H1 (cell line): ENCODE measurements around the gene AIF1L. TPM values are rescaled to one million over a fixed set of nuclear protein-coding genes. Genes with fewer than 3 reads are reported as not detected.

ENCODE experiments used
- CTCF ChIA-PET: fragments of 300-600 bp; sonication (Branson Sonifier 250); formaldehyde crosslinking; loops from one replicate; lab custom pipeline; 2021; ENCODE audit not compliant: partially characterized antibody; lab: Charles Lee
- POLR2A ChIA-PET: fragments of 300-600 bp; sonication (Branson Sonifier 250); formaldehyde crosslinking; loops from one replicate; lab custom pipeline; 2021; ENCODE audit warnings: inconsistent platforms; ENCODE audit not compliant: partially characterized antibody; lab: Charles Lee
- DNase-seq, 2 experiments: peaks; one replicate each; pipeline versions ENCODE4 v3.0.0 to v3.0.0-alpha.2; 2010 to 2022; ENCODE audit warnings: low spot score in 2 of 2, low read depth in 1 of 2, mixed read lengths in 1 of 2
- FAIRE-seq: peaks from 2 replicates; lab custom pipeline; 2011; peaks lifted over from hg19 to GRCh38; lab: Jason Lieb, UNC
- H2AFZ ChIP-seq: 2 replicates; pipeline ENCODE4 v1.8.1; 2012; ENCODE audit warnings: low read length, inconsistent platforms
- H2AK5ac ChIP-seq: 2 replicates; pipeline ENCODE4 v1.6.1; 2013; ENCODE audit warnings: low read depth, low read length
- H2BK120ac ChIP-seq: replicated peaks from 2 replicates; pipeline ENCODE3; 2013; ENCODE audit warnings: low read depth, low read length, inconsistent platforms
- H2BK12ac ChIP-seq: 2 replicates; pipeline ENCODE4 v1.6.1; 2013; ENCODE audit warnings: low read depth, low read length
- H2BK15ac ChIP-seq: 2 replicates; pipeline ENCODE4 v1.6.1; 2013; ENCODE audit warnings: low read length
- H2BK20ac ChIP-seq: 2 replicates; pipeline ENCODE4 v1.6.1; 2013; ENCODE audit warnings: low read length
- H2BK5ac ChIP-seq: 2 replicates; pipeline ENCODE4 v1.6.1; 2013; ENCODE audit warnings: low read depth, low read length
- H3K14ac ChIP-seq: 2 replicates; pipeline ENCODE4 v1.6.1; 2013; ENCODE audit warnings: inconsistent platforms; ENCODE audit not compliant: insufficient read length
- H3K18ac ChIP-seq: 2 replicates; pipeline ENCODE4 v1.6.1; 2013; ENCODE audit warnings: low read length; ENCODE audit errors: extremely low read depth
- H3K23ac ChIP-seq: 2 replicates; pipeline ENCODE4 v1.6.1; 2013; ENCODE audit warnings: inconsistent platforms; ENCODE audit not compliant: insufficient read length
- H3K23me2 ChIP-seq: 2 replicates; pipeline ENCODE4 v1.6.1; 2013; ENCODE audit warnings: low read depth, low read length
- H3K27ac ChIP-seq: 2 replicates; pipeline ENCODE4 v1.6.1; 2011; ENCODE audit warnings: low read depth, low read length, inconsistent platforms
- H3K27me3 ChIP-seq, 4 experiments: replicated peaks in 1 of 4; 1 replicate in 1 of 4; 2 replicates in 3 of 4; pipeline versions ENCODE4 v1.6.1 to v1.8.1; 2011 to 2013; ENCODE audit warnings: low read length in 3 of 4, mild to moderate bottlenecking in 3 of 4, inconsistent platforms in 2 of 4, mixed read lengths in 2 of 4, moderate library complexity in 1 of 4; ENCODE audit not compliant: control insufficient read depth in 3 of 4, insufficient read depth in 3 of 4; ENCODE audit errors: extremely low read depth in 1 of 4
- H3K36me3 ChIP-seq, 4 experiments: 2 replicates each; pipeline versions ENCODE4 v1.6.1 to v1.8.1; 2011 to 2013; ENCODE audit warnings: mild to moderate bottlenecking in 4 of 4, low read length in 3 of 4, moderate library complexity in 2 of 4, control low read depth in 1 of 4, inconsistent platforms in 1 of 4; ENCODE audit not compliant: insufficient read depth in 4 of 4, control insufficient read depth in 2 of 4
- H3K4ac ChIP-seq: replicated peaks from 2 replicates; pipeline ENCODE3; 2013; ENCODE audit warnings: low read length, low read depth, mixed read lengths, inconsistent platforms; ENCODE audit not compliant: insufficient read length
- H3K4me1 ChIP-seq, 4 experiments: replicated peaks in 1 of 4; 1 replicate in 1 of 4; 2 replicates in 3 of 4; pipeline versions ENCODE4 v1.6.1 to v1.8.1; 2011 to 2013; ENCODE audit warnings: low read length in 3 of 4, inconsistent platforms in 2 of 4, mixed read lengths in 1 of 4; ENCODE audit not compliant: insufficient read depth in 4 of 4, control insufficient read depth in 3 of 4
- H3K4me2 ChIP-seq, 2 experiments: 2 replicates each; pipeline versions ENCODE4 v1.6.1 to v1.8.1; 2011 to 2013; ENCODE audit warnings: low read depth in 2 of 2, low read length in 2 of 2, control low read depth in 1 of 2, inconsistent platforms in 1 of 2, mild to moderate bottlenecking in 1 of 2; ENCODE audit not compliant: insufficient read depth in 1 of 2
- H3K4me3 ChIP-seq, 4 experiments: fragments of 200-600, 300-600 bp in 1 of 4; sonication (generic), shearing (Covaris generic), sonication (Bioruptor Twin) in 1 of 4; 2 replicates each; pipeline versions ENCODE4 v1.5.1 to v1.8.1; 2011 to 2016; ENCODE audit warnings: low read length in 4 of 4, low read depth in 3 of 4, control low read depth in 2 of 4, inconsistent platforms in 2 of 4, mild to moderate bottlenecking in 2 of 4, mixed read lengths in 1 of 4, moderate library complexity in 1 of 4; ENCODE audit not compliant: insufficient read depth in 2 of 4; ENCODE audit errors: extremely low read depth in 1 of 4
- H3K56ac ChIP-seq: replicated peaks from 2 replicates; pipeline ENCODE3; 2013; ENCODE audit warnings: low read depth, mild to moderate bottlenecking, mixed read lengths, low read length, inconsistent platforms; ENCODE audit not compliant: insufficient read length
- H3K79me1 ChIP-seq: 2 replicates; pipeline ENCODE4 v1.6.1; 2013; ENCODE audit warnings: low read depth, low read length, control low read depth
- H3K79me2 ChIP-seq, 2 experiments: 2 replicates each; pipeline versions ENCODE4 v1.6.1 to v1.8.1; 2012 to 2013; ENCODE audit warnings: low read length in 2 of 2, mild to moderate bottlenecking in 2 of 2, inconsistent platforms in 1 of 2; ENCODE audit not compliant: insufficient read depth in 2 of 2, control insufficient read depth in 1 of 2
- H3K9ac ChIP-seq, 4 experiments: replicated peaks in 1 of 4; 1 replicate in 1 of 4; 2 replicates in 3 of 4; pipeline versions ENCODE4 v1.6.1 to v1.8.1; 2011 to 2013; ENCODE audit warnings: low read depth in 3 of 4, low read length in 3 of 4, control low read depth in 2 of 4, mild to moderate bottlenecking in 2 of 4, moderate library complexity in 2 of 4, inconsistent platforms in 1 of 4; ENCODE audit errors: extremely low read depth in 1 of 4
- H3K9me3 ChIP-seq, 2 experiments: 2 replicates each; pipeline versions ENCODE4 v1.6.1 to v1.8.1; 2012 to 2013; ENCODE audit warnings: mild to moderate bottlenecking in 2 of 2, moderate library complexity in 2 of 2, control low read depth in 1 of 2, inconsistent platforms in 1 of 2, low read depth in 1 of 2, low read length in 1 of 2, mixed read lengths in 1 of 2; ENCODE audit not compliant: insufficient read depth in 2 of 2
- H4K20me1 ChIP-seq, 2 experiments: replicated peaks in 1 of 2; 2 replicates each; pipeline versions ENCODE3 to v1.8.1; 2011 to 2013; ENCODE audit warnings: inconsistent platforms in 2 of 2, low read length in 2 of 2, mild to moderate bottlenecking in 1 of 2; ENCODE audit not compliant: insufficient read depth in 2 of 2, control insufficient read depth in 1 of 2
- H4K5ac ChIP-seq: 2 replicates; pipeline ENCODE4 v1.6.1; 2013; ENCODE audit warnings: low read length, low read depth, mixed read lengths, inconsistent platforms; ENCODE audit not compliant: insufficient read length
- H4K8ac ChIP-seq: 2 replicates; pipeline ENCODE4 v1.8.0; 2013; ENCODE audit warnings: mild to moderate bottlenecking, moderate library complexity, low read length, inconsistent platforms; ENCODE audit not compliant: insufficient read depth; ENCODE audit errors: extremely low read depth
- H4K91ac ChIP-seq: replicated peaks from 2 replicates; pipeline ENCODE3; 2013; ENCODE audit warnings: low read length, mixed read lengths, inconsistent platforms; ENCODE audit not compliant: insufficient read length
- CEBPB ChIP-seq: IDR thresholded peaks from 2 replicates; pipeline ENCODE4 v1.6.1; 2012; ENCODE audit warnings: low read depth, low read length
- CREB1 ChIP-seq: IDR thresholded peaks from 2 replicates; pipeline ENCODE4 v1.6.1; 2012; ENCODE audit warnings: inconsistent platforms
- EP300 ChIP-seq, 2 experiments: IDR thresholded peaks; 1 replicate in 1 of 2; 2 replicates in 1 of 2; pipeline ENCODE4 v1.6.1; 2011 to 2012; ENCODE audit warnings: low read depth in 2 of 2, low read length in 2 of 2, mild to moderate bottlenecking in 2 of 2, borderline replicate concordance in 1 of 2, inconsistent platforms in 1 of 2, moderate library complexity in 1 of 2
- POU5F1 ChIP-seq: IDR thresholded peaks from 2 replicates; pipeline ENCODE4 v1.6.1; 2011; ENCODE audit warnings: low read depth, mild to moderate bottlenecking, low read length, moderate library complexity
- RXRA ChIP-seq: IDR thresholded peaks from 2 replicates; pipeline ENCODE4 v1.6.1; 2011; ENCODE audit warnings: low read depth, mild to moderate bottlenecking, low read length, moderate library complexity; ENCODE audit not compliant: insufficient read depth
- WGBS, 2 experiments: shearing (Covaris generic) in 1 of 2; methylation state at CpG; one replicate each; pipeline versions ENCODE4 v1.1.6 to v1.1.7; 2013 to 2015; ENCODE audit warnings: low lambda C conversion rate in 2 of 2, mixed read lengths in 2 of 2, inconsistent platforms in 1 of 2, low coverage in 1 of 2, missing lambda C conversion rate in 1 of 2; ENCODE audit not compliant: insufficient replicate concordance in 2 of 2, insufficient coverage in 1 of 2, insufficient read length in 1 of 2; ENCODE audit errors: extremely low coverage in 1 of 2, missing lambda C conversion rate in 1 of 2; 5-methylcytosine and 5-hydroxymethylcytosine counted together
- polyA plus RNA-seq, 7 experiments: library from polyadenylated mRNA; depleted of rRNA in 3 of 7; stranded (reverse) in 5 of 7; unstranded in 2 of 7; fragments of >200 nt in 5 of 7; fragments of 200-250 nt in 2 of 7; gene quantifications; 1 replicate in 5 of 7; 2 replicates in 1 of 7; 4 replicates in 1 of 7; pipeline versions ENCODE4 v1.2.1 to v1.2.3, GENCODE V29; 2011 to 2013; ENCODE audit warnings: missing spikeins in 2 of 7, mixed read lengths in 2 of 7
- total RNA-seq: library from RNA; stranded (reverse); fragmentation: NEBNext Ultra II Directional; extraction: Animal tissue kit (Norgen Biotek cat#: 25700); gene quantifications from 2 replicates; pipeline ENCODE4 v1.2.1, GENCODE V29; 2021
- TF ChIP-seq, protein P1 (sequence below), 3 experiments: IDR thresholded peaks; 1 replicate in 2 of 3; 2 replicates in 1 of 3; pipeline versions ENCODE4 v1.5.1 to v1.6.1; 2011; ENCODE audit warnings: low read length in 3 of 3, mild to moderate bottlenecking in 3 of 3, inconsistent platforms in 2 of 3, low read depth in 1 of 3, moderate library complexity in 1 of 3; ENCODE audit not compliant: insufficient read depth in 1 of 3; ENCODE audit errors: control extremely low read depth in 1 of 3
- TF ChIP-seq, protein P2 (sequence below): IDR thresholded peaks from 2 replicates; pipeline ENCODE4 v1.6.1; 2012; ENCODE audit warnings: low read length, inconsistent platforms

The AIF1L gene
- total and polyA plus RNA-seq, 2 of the 8 experiments (the other 6 are each of a cell fraction or from before 2014, with no cell fraction given) = 70.7 to 149 TPM

- Histone ChIP-seq H4K20me1 (no peaks in the 10 kb centered on the region), H2AK5ac (no peak overlapping the region), H3K23ac (no peak overlapping the region), H3K4me1 (no peaks in the 10 kb centered on the region), H2BK120ac (no peak overlapping the region), H3K9ac (no peak overlapping the region), H3K4ac (no peak overlapping the region), H3K18ac (no peak overlapping the region), H2AFZ (no peak overlapping the region), H2BK5ac (no peak overlapping the region), H3K79me2 (no peaks in the 10 kb centered on the region), H3K23me2 (no peaks in the 10 kb centered on the region), H3K9me3 (no peaks in the 10 kb centered on the region), H3K79me1 (no peaks in the 10 kb centered on the region), H3K27ac (no peak overlapping the region), H3K36me3 (no peaks in the 10 kb centered on the region), H3K56ac (no peak overlapping the region), H4K5ac (no peak overlapping the region), H2BK20ac (no peak overlapping the region), H2BK15ac (no peak overlapping the region), H4K91ac (no peak overlapping the region), H3K27me3 (no peaks in the 10 kb centered on the region; a peak in 1 of 7 replicates), H4K8ac (peak overlapping the region; percentile 85; the same call in 1 of the 2 replicates), H3K4me2 (no peak overlapping the region), H3K4me3 (no peak overlapping the region), H2BK12ac (no peak overlapping the region), H3K14ac (no peak overlapping the region)
- no peak for FAIRE-seq
- DNase-seq = no peak
- 89% methylated on average over 22 of the region's 23 CpGs; no CpG with 5 or more reads in 1 of the 2 experiments for WGBS, 2 experiments
- POLR2A ChIA-PET = interaction anchor here (0.7 to 2.7 kb wide), 4 partner anchors 11 to 143 kb away, joined by 3 to 10 read pairs (median 4); partner anchors contain the start of gene AIF1L
- CTCF ChIA-PET = interaction anchor here (0.8 to 1.9 kb wide), 3 partner anchors 10 to 29 kb away, joined by 3 to 8 read pairs (median 3); no protein-coding TSS in a partner anchor
- no peak for TF ChIP-seq RXRA
- no peak for TF ChIP-seq CREB1
- TF ChIP-seq POU5F1 = no peak
- no peak for TF ChIP-seq CEBPB
- TF ChIP-seq, protein P1, sequence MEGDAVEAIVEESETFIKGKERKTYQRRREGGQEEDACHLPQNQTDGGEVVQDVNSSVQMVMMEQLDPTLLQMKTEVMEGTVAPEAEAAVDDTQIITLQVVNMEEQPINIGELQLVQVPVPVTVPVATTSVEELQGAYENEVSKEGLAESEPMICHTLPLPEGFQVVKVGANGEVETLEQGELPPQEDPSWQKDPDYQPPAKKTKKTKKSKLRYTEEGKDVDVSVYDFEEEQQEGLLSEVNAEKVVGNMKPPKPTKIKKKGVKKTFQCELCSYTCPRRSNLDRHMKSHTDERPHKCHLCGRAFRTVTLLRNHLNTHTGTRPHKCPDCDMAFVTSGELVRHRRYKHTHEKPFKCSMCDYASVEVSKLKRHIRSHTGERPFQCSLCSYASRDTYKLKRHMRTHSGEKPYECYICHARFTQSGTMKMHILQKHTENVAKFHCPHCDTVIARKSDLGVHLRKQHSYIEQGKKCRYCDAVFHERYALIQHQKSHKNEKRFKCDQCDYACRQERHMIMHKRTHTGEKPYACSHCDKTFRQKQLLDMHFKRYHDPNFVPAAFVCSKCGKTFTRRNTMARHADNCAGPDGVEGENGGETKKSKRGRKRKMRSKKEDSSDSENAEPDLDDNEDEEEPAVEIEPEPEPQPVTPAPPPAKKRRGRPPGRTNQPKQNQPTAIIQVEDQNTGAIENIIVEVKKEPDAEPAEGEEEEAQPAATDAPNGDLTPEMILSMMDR (IDR thresholded peaks at IDR 0.05; ENCODE audit: control extremely low read depth in 1 of 3, insufficient read depth in 1 of 3, low read depth in 1 of 3, low read length in 3 of 3) = no peak
- TF ChIP-seq EP300 (IDR thresholded peaks at IDR 0.05; ENCODE audit: borderline replicate concordance in 1 of 2, low read depth in 2 of 2, low read length in 2 of 2) = no peak
- TF ChIP-seq, protein P2, sequence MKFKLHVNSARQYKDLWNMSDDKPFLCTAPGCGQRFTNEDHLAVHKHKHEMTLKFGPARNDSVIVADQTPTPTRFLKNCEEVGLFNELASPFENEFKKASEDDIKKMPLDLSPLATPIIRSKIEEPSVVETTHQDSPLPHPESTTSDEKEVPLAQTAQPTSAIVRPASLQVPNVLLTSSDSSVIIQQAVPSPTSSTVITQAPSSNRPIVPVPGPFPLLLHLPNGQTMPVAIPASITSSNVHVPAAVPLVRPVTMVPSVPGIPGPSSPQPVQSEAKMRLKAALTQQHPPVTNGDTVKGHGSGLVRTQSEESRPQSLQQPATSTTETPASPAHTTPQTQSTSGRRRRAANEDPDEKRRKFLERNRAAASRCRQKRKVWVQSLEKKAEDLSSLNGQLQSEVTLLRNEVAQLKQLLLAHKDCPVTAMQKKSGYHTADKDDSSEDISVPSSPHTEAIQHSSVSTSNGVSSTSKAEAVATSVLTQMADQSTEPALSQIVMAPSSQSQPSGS = no peak
Observed at GRCh38 chr9:131085370-131086122, 10.8 kb upstream of the AIF1L start.
